ENCODE measurements around the gene TUBB2B.

DNA sequence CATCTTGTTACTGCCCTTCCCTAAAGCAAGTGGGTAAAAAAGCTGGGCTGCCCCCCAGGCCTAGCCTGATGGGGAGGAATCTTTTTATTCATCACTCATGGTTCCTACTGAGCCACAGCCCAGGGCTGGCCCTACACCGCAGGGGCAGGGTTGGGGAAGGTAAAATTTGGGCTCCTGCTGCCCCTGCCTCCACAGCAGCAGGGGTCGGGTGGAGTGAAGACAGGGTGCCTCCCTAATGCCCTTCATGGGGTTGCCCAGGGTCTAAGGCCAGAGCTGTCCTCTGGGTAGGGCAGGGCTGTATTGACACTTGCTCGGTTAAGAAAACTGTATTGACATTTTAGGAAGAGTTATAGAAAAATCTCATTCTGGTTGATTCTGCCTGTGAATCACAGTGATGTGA lies 22.4 kb upstream of the TUBB2B start:
- TF ChIP-seq CTCF (conservative IDR thresholded peaks at IDR 0.05 in 1 of 2, IDR thresholded peaks at IDR 0.05 in 1 of 2; ENCODE audit: low read depth in 1 of 2, low read length in 2 of 2) = no peak
- TF ChIP-seq EZH2 (IDR thresholded peaks at IDR 0.05; ENCODE audit: low read length, missing control alignments) = no peak
